Transverse colon (tissue), 4 donors: ENCODE measurements around the gene C9orf50. TPM values are rescaled to one million over a fixed set of nuclear protein-coding genes. Genes with fewer than 3 reads are reported as not detected.
A peak's percentile ranks its signal among the peaks of the same experiment; 100 is the strongest.

Experiments
- DNase-seq: peaks from one replicate; pipeline ENCODE4 v3.0.0-alpha.2; 2019
- H3K27ac ChIP-seq, 4 donors: fragments of 200-600 bp; sonication (generic); 2 replicates each; pipeline ENCODE4 v1.5.1; 2016 to 2018; ENCODE audit warnings: inconsistent platforms in 4 of 4
- H3K27me3 ChIP-seq: fragments of 200-600 bp; sonication (generic); 2 replicates; pipeline ENCODE4 v1.5.1; 2017; ENCODE audit warnings: inconsistent platforms
- H3K36me3 ChIP-seq, 4 donors: fragments of 200-600 bp; sonication (generic); 2 replicates each; pipeline ENCODE4 v1.5.1; 2017 to 2019; ENCODE audit warnings: inconsistent platforms in 4 of 4
- H3K4me1 ChIP-seq, 4 donors: fragments of 200-600 bp; sonication (generic); 2 replicates each; pipeline ENCODE4 v1.5.1; 2017 to 2020; ENCODE audit warnings: inconsistent platforms in 4 of 4
- H3K4me3 ChIP-seq, 4 donors: fragments of 200-600 bp; sonication (generic); 1 replicate in 1 of 4; 2 replicates in 3 of 4; pipeline versions ENCODE4 v1.5.1 to v1.6.1; 2017 to 2019; ENCODE audit warnings: inconsistent platforms in 4 of 4
- H3K9me3 ChIP-seq, 2 donors: fragments of 200-600 bp; sonication (generic); 2 replicates each; pipeline ENCODE4 v1.5.1; 2017 to 2019; ENCODE audit warnings: inconsistent platforms in 2 of 2
- CTCF ChIP-seq, 5 experiments: fragments of 200-600 bp in 3 of 5; fragments of 450-650 bp in 2 of 5; sonication (generic) in 3 of 5; IDR thresholded peaks; 1 replicate in 2 of 5; 2 replicates in 3 of 5; pipeline ENCODE4 v1.5.1; 2016 to 2017; ENCODE audit warnings: antibody characterized with exemption in 5 of 5, inconsistent platforms in 3 of 5, mild to moderate bottlenecking in 2 of 5, moderate library complexity in 1 of 5
- EP300 ChIP-seq: sonication (generic); formaldehyde crosslinking; IDR thresholded peaks from one replicate; pipeline ENCODE4 v1.6.1; 2017; ENCODE audit warnings: antibody characterized with exemption, low read depth
- POLR2A ChIP-seq: fragments of 450-650 bp; IDR thresholded peaks from one replicate; pipeline ENCODE4 v1.6.1; 2016; ENCODE audit warnings: antibody characterized with exemption, mild to moderate bottlenecking, moderate library complexity
- POLR2AphosphoS5 ChIP-seq, 3 donors: sonication (generic); formaldehyde crosslinking; IDR thresholded peaks; one replicate each; pipeline ENCODE4 v1.6.1; 2016; ENCODE audit warnings: antibody characterized with exemption in 3 of 3
- WGBS, 2 donors: methylation state at CpG; one replicate each; pipeline ENCODE4 v1.1.5; 2018; ENCODE audit warnings: low coverage in 1 of 2; 5-methylcytosine and 5-hydroxymethylcytosine counted together
- in situ Hi-C, 4 donors: fragments of 200-750 bp; cut with MboI; loops; one replicate each; pipeline versions ENCODE4 v1.15.0 to v1.15.1; 2017; ENCODE audit warnings: low sequenced_read_pairs in 3 of 4, low pct_ligation_motif_present in 1 of 4, low pct_unique_long_range_greater_than_20kb in 1 of 4
- intact Hi-C: fragments of 100-400 bp; cut with DNase I; formaldehyde crosslinking; loops from one replicate; pipeline ENCODE4 v1.15.1; 2023; ENCODE audit warnings: low total_unique reads
- total RNA-seq, 4 donors: library from RNA; depleted of rRNA; stranded (reverse); fragments of >200 nt; gene quantifications; one replicate each; pipeline ENCODE4 v1.1.0, GENCODE V29; 2016

Gene C9orf50
- total RNA-seq, 4 donors from 2014 or later, result not detected

- intact Hi-C loops, result no loop called here
- TF ChIP-seq EP300, result no peak
- TF ChIP-seq CTCF (IDR thresholded peaks at IDR 0.05), result no peak
- no peak for TF ChIP-seq POLR2A
- TF ChIP-seq POLR2AphosphoS5 (IDR thresholded peaks at IDR 0.05), result no peak
- WGBS, 2 donors, result 77% methylated on average over 3 of the region's 3 CpGs; no CpG with 5 or more reads in 1 of the 2 donors
Observed at GRCh38 chr9:129582855-129583254, 38.0 kb downstream of the C9orf50 start.

GRCh38 chr9:129581505-129582189 lies 39.3 kb downstream of the C9orf50 start:
- TF ChIP-seq POLR2AphosphoS5 (IDR thresholded peaks at IDR 0.05) (no peak), POLR2A (no peak), CTCF (IDR thresholded peaks at IDR 0.05) (no peak), EP300 (no peak)
- no peak overlapping the region for H3K27ac ChIP-seq

More at GRCh38 chr9:129582855-129583254, 38.0 kb downstream of the C9orf50 start:
- Histone ChIP-seq H3K9me3 (no peaks in the 10 kb centered on the region), H3K4me3 (no peak overlapping the region), H3K27ac (no peak overlapping the region), H3K27me3 (no peaks in the 10 kb centered on the region), H3K36me3 (no peaks in the 10 kb centered on the region), H3K4me1 (peaks cover 0 to 4% (median 1%) of the 10 kb centered on the region in 4 donors)
- no peak for DNase-seq
- in situ Hi-C loops, result no loop called here

GRCh38 chr9:129580211-129580915 lies 40.5 kb downstream of the C9orf50 start:
- intact Hi-C loops (no loop called here), in situ Hi-C loops (no loop called here)
- peaks cover 0 to 4% (median 1%) of the 10 kb centered on the region in 4 donors for H3K4me1 ChIP-seq
- H3K36me3 ChIP-seq, result no peaks in the 10 kb centered on the region
- no peak overlapping the region for H3K4me3 ChIP-seq
- no peak overlapping the region for H3K27ac ChIP-seq
- 72% methylated on average over 11 of the region's 11 CpGs; no CpG with 5 or more reads in 1 of the 2 donors for WGBS, 2 donors
- no peaks in the 10 kb centered on the region for H3K9me3 ChIP-seq
- H3K27me3 ChIP-seq, result no peaks in the 10 kb centered on the region
- TF ChIP-seq POLR2A, result no peak
- TF ChIP-seq CTCF (IDR thresholded peaks at IDR 0.05), result no peak
- TF ChIP-seq POLR2AphosphoS5 (IDR thresholded peaks at IDR 0.05), result no peak
- no peak for TF ChIP-seq EP300
- peak; percentile 33 for DNase-seq

More at GRCh38 chr9:129581505-129582189, 39.3 kb downstream of the C9orf50 start:
- in situ Hi-C loops (no loop called here), intact Hi-C loops (no loop called here)
- Histone ChIP-seq H3K36me3 (no peaks in the 10 kb centered on the region), H3K4me1 (peaks cover 0 to 4% (median 1%) of the 10 kb centered on the region in 4 donors), H3K9me3 (no peaks in the 10 kb centered on the region), H3K4me3 (no peak overlapping the region), H3K27me3 (no peaks in the 10 kb centered on the region)
- 44 to 90% methylated on average over 1 to 4 of the region's 4 CpGs for WGBS, 2 donors
- DNase-seq, result no peak

GRCh38 chr9:129579294-129579693 lies 41.6 kb downstream of the C9orf50 start:
- Histone ChIP-seq H3K36me3 (no peaks in the 10 kb centered on the region), H3K4me3 (no peak overlapping the region), H3K9me3 (no peaks in the 10 kb centered on the region), H3K27ac (no peak overlapping the region), H3K4me1 (peaks cover 0 to 2% (median under 1%) of the 10 kb centered on the region in 4 donors), H3K27me3 (no peaks in the 10 kb centered on the region)
- intact Hi-C loops (no loop called here), in situ Hi-C loops (no loop called here)
- no peak for DNase-seq
- 72 to 92% methylated on average over 3 of the region's 3 CpGs for WGBS, 2 donors
- TF ChIP-seq POLR2AphosphoS5 (IDR thresholded peaks at IDR 0.05), result no peak
- no peak for TF ChIP-seq CTCF (IDR thresholded peaks at IDR 0.05)
- no peak for TF ChIP-seq POLR2A
- TF ChIP-seq EP300, result no peak
